Osteoblast (primary cell): ENCODE measurements around the gene EFCAB5. TPM values are rescaled to one million over a fixed set of nuclear protein-coding genes. Genes with fewer than 3 reads are reported as not detected.
"Not testable (repeated sequence)": the region's sequence is repeated elsewhere in the genome, so short reads cannot be mapped to it uniquely, and the experiment has no call there.

ENCODE experiments used
- DNase-seq: peaks from one replicate; pipeline ENCODE4 v3.0.0; 2011; ENCODE audit warnings: low spot score, mixed read lengths; ENCODE audit not compliant: insufficient read length; ENCODE audit errors: missing footprints
- H2AFZ ChIP-seq: 2 replicates; pipeline ENCODE4 v1.6.0; 2011; ENCODE audit warnings: mild to moderate bottlenecking, low read length
- H3K27ac ChIP-seq: 2 replicates; pipeline ENCODE4 v1.5.1; 2011; ENCODE audit warnings: mild to moderate bottlenecking, low read depth, low read length, moderate library complexity
- H3K27me3 ChIP-seq: 2 replicates; pipeline ENCODE4 v1.6.0; 2012; ENCODE audit warnings: mild to moderate bottlenecking, control low read depth, inconsistent platforms, low read length, moderate library complexity; ENCODE audit not compliant: insufficient read depth
- H3K36me3 ChIP-seq: 2 replicates; pipeline ENCODE4 v1.5.1; 2011; ENCODE audit warnings: mild to moderate bottlenecking, low read length, control low read depth, moderate library complexity; ENCODE audit not compliant: insufficient read depth
- H3K4me1 ChIP-seq: 2 replicates; pipeline ENCODE4 v1.5.1; 2011; ENCODE audit warnings: mild to moderate bottlenecking, low read length, control low read depth, moderate library complexity; ENCODE audit not compliant: insufficient read depth
- H3K4me2 ChIP-seq: 2 replicates; pipeline ENCODE4 v1.6.0; 2011; ENCODE audit warnings: mild to moderate bottlenecking, low read length; ENCODE audit not compliant: insufficient read depth
- H3K4me3 ChIP-seq: fragments of 200-600 bp; sonication (generic); 3 replicates; pipeline ENCODE4 v1.5.1; 2012; ENCODE audit warnings: mild to moderate bottlenecking, low read length, inconsistent platforms; ENCODE audit not compliant: insufficient read depth
- H3K79me2 ChIP-seq: 2 replicates; pipeline ENCODE4 v1.6.0; 2012; ENCODE audit warnings: mild to moderate bottlenecking, low read length, control low read depth, inconsistent platforms; ENCODE audit not compliant: insufficient read depth
- H3K9me3 ChIP-seq: 2 replicates; pipeline ENCODE4 v1.5.1; 2011; ENCODE audit warnings: low read depth, low read length, control low read depth
- H4K20me1 ChIP-seq: 2 replicates; pipeline ENCODE4 v1.6.0; 2012; ENCODE audit warnings: mild to moderate bottlenecking, low read length, control low read depth; ENCODE audit not compliant: insufficient read depth
- total RNA-seq: library from RNA; depleted of rRNA; stranded (reverse); fragments of >200 nt; gene quantifications from 2 replicates; pipeline ENCODE4 v1.2.3, GENCODE V29; 2012
- TF ChIP-seq, protein P1 (sequence below): IDR thresholded peaks from 2 replicates; pipeline ENCODE4 v1.5.1; 2011; ENCODE audit warnings: mild to moderate bottlenecking, low read depth, low read length, moderate library complexity; ENCODE audit errors: extremely low read depth

EFCAB5 gene
- total RNA-seq, 1 donor: 0.36 TPM

DNA sequence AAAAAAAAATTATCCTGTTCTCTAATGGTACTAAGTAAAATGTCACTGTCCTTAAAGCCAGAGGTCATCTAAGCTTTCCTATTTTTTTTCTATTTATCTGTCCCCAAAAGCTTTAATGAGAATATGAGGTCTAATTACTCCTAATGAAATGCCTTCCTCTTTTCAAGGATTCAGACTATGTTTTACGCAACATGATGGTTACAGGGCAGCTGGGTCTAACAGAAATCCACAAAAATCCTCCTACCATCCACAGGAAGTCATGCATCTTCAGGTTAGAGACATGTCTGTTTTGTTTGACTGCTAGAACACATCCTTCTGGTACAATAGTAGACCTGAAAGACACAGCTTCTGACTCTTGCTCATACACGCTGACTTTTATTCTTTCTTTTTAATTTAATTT is 145.5 kb downstream of the EFCAB5 start:
- Histone ChIP-seq H4K20me1 (no peaks in the 10 kb centered on the region), H3K27ac (no peak overlapping the region), H3K27me3 (peaks cover 18% of the 10 kb centered on the region), H3K4me3 (no peak overlapping the region), H3K4me2 (no peak overlapping the region), H3K79me2 (no peaks in the 10 kb centered on the region), H3K36me3 (no peaks in the 10 kb centered on the region), H3K4me1 (peaks cover 9% of the 10 kb centered on the region), H3K9me3 (no peaks in the 10 kb centered on the region), H2AFZ (no peak overlapping the region)
- no peak for DNase-seq
- TF ChIP-seq, protein P1, sequence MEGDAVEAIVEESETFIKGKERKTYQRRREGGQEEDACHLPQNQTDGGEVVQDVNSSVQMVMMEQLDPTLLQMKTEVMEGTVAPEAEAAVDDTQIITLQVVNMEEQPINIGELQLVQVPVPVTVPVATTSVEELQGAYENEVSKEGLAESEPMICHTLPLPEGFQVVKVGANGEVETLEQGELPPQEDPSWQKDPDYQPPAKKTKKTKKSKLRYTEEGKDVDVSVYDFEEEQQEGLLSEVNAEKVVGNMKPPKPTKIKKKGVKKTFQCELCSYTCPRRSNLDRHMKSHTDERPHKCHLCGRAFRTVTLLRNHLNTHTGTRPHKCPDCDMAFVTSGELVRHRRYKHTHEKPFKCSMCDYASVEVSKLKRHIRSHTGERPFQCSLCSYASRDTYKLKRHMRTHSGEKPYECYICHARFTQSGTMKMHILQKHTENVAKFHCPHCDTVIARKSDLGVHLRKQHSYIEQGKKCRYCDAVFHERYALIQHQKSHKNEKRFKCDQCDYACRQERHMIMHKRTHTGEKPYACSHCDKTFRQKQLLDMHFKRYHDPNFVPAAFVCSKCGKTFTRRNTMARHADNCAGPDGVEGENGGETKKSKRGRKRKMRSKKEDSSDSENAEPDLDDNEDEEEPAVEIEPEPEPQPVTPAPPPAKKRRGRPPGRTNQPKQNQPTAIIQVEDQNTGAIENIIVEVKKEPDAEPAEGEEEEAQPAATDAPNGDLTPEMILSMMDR: no peak

DNA sequence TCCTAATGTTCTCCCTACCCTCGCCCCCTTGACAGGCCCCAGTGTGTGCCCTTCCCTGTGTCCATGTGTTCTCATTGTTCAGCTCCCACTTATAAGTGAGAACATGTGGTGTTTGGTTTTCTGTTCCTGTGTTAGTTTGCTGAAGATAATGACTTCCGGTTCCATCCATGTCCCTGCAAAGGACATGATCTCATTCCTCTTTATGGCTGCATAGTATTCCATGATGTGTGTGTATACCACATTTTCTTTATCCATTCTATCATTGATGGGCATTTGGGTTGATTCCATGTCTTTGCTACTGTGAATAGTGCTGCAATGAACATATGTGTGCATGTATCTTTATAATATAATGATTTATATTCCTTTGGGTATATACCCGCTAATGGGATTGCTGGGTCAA is 146.0 kb downstream of the EFCAB5 start:
- H3K27me3 ChIP-seq: peaks cover 16% of the 10 kb centered on the region
- not testable (repeated sequence) for H2AFZ ChIP-seq, DNase-seq, H3K27ac ChIP-seq, H3K4me2 ChIP-seq, H3K4me3 ChIP-seq, H3K36me3 ChIP-seq, H3K79me2 ChIP-seq, H4K20me1 ChIP-seq, H3K9me3 ChIP-seq
- peaks cover 12% of the 10 kb centered on the region for H3K4me1 ChIP-seq

DNA sequence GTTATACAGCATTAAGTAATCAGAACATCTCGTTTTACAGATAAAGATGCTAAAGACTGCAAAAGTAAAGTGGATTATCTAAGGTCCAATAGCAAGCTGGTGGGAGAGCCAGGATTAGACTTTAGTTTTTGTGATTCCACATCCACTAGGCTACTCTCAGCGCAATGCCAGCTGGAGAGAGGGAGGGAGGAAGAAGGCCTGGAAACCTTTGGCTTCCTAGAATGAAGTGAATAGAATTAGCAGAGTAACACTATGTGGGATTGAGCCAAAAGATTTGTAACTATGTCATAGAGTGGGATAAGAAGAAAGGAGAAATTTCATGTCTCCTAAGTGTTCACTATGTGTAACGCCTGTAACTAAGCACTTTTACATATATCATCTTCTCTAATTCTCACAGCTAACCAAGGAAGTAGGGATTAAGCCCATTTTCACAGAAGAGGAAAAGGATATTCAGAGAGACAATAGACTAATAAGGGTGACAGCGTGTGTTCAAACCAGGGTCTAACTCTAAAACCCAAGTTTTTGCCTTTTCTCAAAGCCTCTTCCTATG is 149.8 kb downstream of the EFCAB5 start:
- Histone ChIP-seq H3K79me2 (no peaks in the 10 kb centered on the region), H3K4me1 (peaks cover 23% of the 10 kb centered on the region), H3K9me3 (no peaks in the 10 kb centered on the region), H3K4me3 (no peak overlapping the region), H4K20me1 (no peaks in the 10 kb centered on the region), H3K36me3 (no peaks in the 10 kb centered on the region), H3K4me2 (peak overlapping the region; percentile 53), H3K27ac (peak overlapping the region; percentile 26), H2AFZ (peak overlapping the region; percentile 12), H3K27me3 (no peaks in the 10 kb centered on the region)
- TF ChIP-seq, protein P1: no peak
- peak; percentile 45 for DNase-seq

DNA sequence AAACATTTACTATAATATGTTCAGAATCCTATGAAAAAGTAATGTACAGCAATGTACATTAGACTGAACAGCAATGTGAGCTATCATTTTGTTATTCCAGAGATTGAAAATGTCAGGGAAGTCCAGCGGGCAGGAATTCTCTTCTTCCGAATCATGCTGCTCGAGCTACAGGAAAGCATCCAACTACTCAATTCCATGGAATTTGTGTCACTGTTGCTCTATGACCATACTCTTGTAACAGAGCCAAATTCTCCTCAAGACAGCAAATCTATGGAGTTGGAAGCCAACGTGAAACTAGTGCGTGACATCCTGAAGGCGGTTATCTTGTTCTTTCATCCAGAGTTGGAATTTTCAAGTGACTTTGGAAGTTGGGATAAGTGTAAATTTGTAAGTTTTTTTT is 150.3 kb downstream of the EFCAB5 start:
- H3K27ac ChIP-seq: peak overlapping the region; percentile 26
- peak; percentile 77 for DNase-seq
- TF ChIP-seq, protein P1: no peak
- H3K79me2 ChIP-seq: no peaks in the 10 kb centered on the region
- no peaks in the 10 kb centered on the region for H4K20me1 ChIP-seq
- no peaks in the 10 kb centered on the region for H3K9me3 ChIP-seq
- H3K27me3 ChIP-seq: no peaks in the 10 kb centered on the region
- no peaks in the 10 kb centered on the region for H3K36me3 ChIP-seq
- H2AFZ ChIP-seq: no peak overlapping the region
- H3K4me3 ChIP-seq: no peak overlapping the region
- H3K4me2 ChIP-seq: peak overlapping the region; percentile 53
- peaks cover 23% of the 10 kb centered on the region for H3K4me1 ChIP-seq
